Fibroblast of lung (primary cell): ENCODE measurements around the gene TRAPPC1. TPM values are rescaled to one million over a fixed set of nuclear protein-coding genes. Genes with fewer than 3 reads are reported as not detected.

Source experiments
- DNase-seq, 2 donors: peaks; one replicate each; pipeline versions ENCODE4 v3.0.0 to v3.0.0-alpha.2; 2010; ENCODE audit warnings: low read depth in 2 of 2
- H2AFZ ChIP-seq: 2 replicates; pipeline ENCODE4 v1.5.1; 2012; ENCODE audit warnings: low read length, control low read depth, inconsistent platforms
- H3K27ac ChIP-seq: 2 replicates; pipeline ENCODE4 v1.5.1; 2011; ENCODE audit warnings: low read length, control low read depth; ENCODE audit not compliant: insufficient read depth
- H3K27me3 ChIP-seq: 2 replicates; pipeline ENCODE4 v1.5.1; 2011; ENCODE audit warnings: mild to moderate bottlenecking, low read length; ENCODE audit not compliant: control insufficient read depth, insufficient read depth
- H3K36me3 ChIP-seq: 2 replicates; pipeline ENCODE4 v1.5.1; 2011; ENCODE audit warnings: low read length; ENCODE audit not compliant: control insufficient read depth, insufficient read depth
- H3K4me1 ChIP-seq: 2 replicates; pipeline ENCODE4 v1.5.1; 2011; ENCODE audit warnings: low read length; ENCODE audit not compliant: control insufficient read depth, insufficient read depth; ENCODE audit errors: extremely low read depth
- H3K4me2 ChIP-seq: 2 replicates; pipeline ENCODE4 v1.5.1; 2011; ENCODE audit warnings: low read length, control low read depth; ENCODE audit not compliant: insufficient read depth; ENCODE audit errors: extremely low read depth
- H3K4me3 ChIP-seq, 4 experiments: fragments of 200-600 bp in 1 of 4; sonication (generic) in 1 of 4; replicated peaks in 1 of 4; 2 replicates each; pipeline ENCODE4 v1.5.1; 2011 to 2016; ENCODE audit warnings: low read length in 4 of 4, low read depth in 3 of 4, mild to moderate bottlenecking in 3 of 4, control low read depth in 2 of 4, inconsistent platforms in 1 of 4, mixed read lengths in 1 of 4; ENCODE audit not compliant: insufficient read depth in 1 of 4; ENCODE audit errors: control extremely low read depth in 1 of 4
- H3K79me2 ChIP-seq: 2 replicates; pipeline ENCODE4 v1.5.1; 2012; ENCODE audit warnings: mild to moderate bottlenecking, low read length, inconsistent platforms; ENCODE audit not compliant: control insufficient read depth, insufficient read depth
- H3K9ac ChIP-seq: 2 replicates; pipeline ENCODE4 v1.5.1; 2011; ENCODE audit warnings: mild to moderate bottlenecking, low read length, control low read depth; ENCODE audit not compliant: insufficient read depth
- H3K9me3 ChIP-seq: 2 replicates; pipeline ENCODE4 v1.5.1; 2012; ENCODE audit warnings: low read depth, low read length; ENCODE audit not compliant: control insufficient read depth, insufficient read depth
- H4K20me1 ChIP-seq: 2 replicates; pipeline ENCODE4 v1.5.1; 2011; ENCODE audit warnings: low read length; ENCODE audit not compliant: control insufficient read depth, insufficient read depth; ENCODE audit errors: extremely low read depth
- CTCF ChIP-seq, 2 donors: IDR thresholded peaks in 1 of 2; conservative IDR thresholded peaks in 1 of 2; 1 replicate in 1 of 2; 2 replicates in 1 of 2; pipeline ENCODE4 v1.5.1; 2011 to 2012; ENCODE audit warnings: low read length in 2 of 2, control low read depth in 1 of 2, inconsistent platforms in 1 of 2, low read depth in 1 of 2, mild to moderate bottlenecking in 1 of 2
- EZH2 ChIP-seq: IDR thresholded peaks from 2 replicates; pipeline ENCODE4 v1.5.1; 2012; ENCODE audit warnings: low read length, control low read depth, mild to moderate bottlenecking; ENCODE audit errors: missing control alignments
- polyA plus RNA-seq, 2 donors: library from polyadenylated mRNA; depleted of rRNA in 1 of 2; stranded (reverse) in 1 of 2; unstranded in 1 of 2; fragments of >200 nt; gene quantifications; 2 replicates each; pipeline ENCODE4 v1.2.1, GENCODE V29; 2011 to 2012; ENCODE audit warnings: missing spikeins in 1 of 2
- total RNA-seq: library from RNA; depleted of rRNA; stranded (reverse); fragments of >200 nt; gene quantifications from 2 replicates; pipeline ENCODE4 v1.2.1, GENCODE V29; 2014

The TRAPPC1 gene
- total and polyA plus RNA-seq, 2 donors (not counting 1 experiment from before 2014, with no cell fraction given), result 61.9 to 342 TPM

GRCh38 chr17:7943291-7943690, 11.5 kb upstream of the TRAPPC1 start:
- Histone ChIP-seq H3K4me1 (no peaks in the 10 kb centered on the region), H3K4me2 (no peak overlapping the region), H3K4me3 (no peak overlapping the region), H3K27ac (no peak overlapping the region), H3K36me3 (peaks cover 26% of the 10 kb centered on the region), H3K27me3 (no peaks in the 10 kb centered on the region), H4K20me1 (no peaks in the 10 kb centered on the region), H3K79me2 (no peaks in the 10 kb centered on the region), H2AFZ (no peak overlapping the region), H3K9ac (no peak overlapping the region), H3K9me3 (no peaks in the 10 kb centered on the region)
- no peak for TF ChIP-seq CTCF (conservative IDR thresholded peaks at IDR 0.05 in 1 of 2, IDR thresholded peaks at IDR 0.05 in 1 of 2; ENCODE audit: low read depth in 1 of 2, low read length in 2 of 2)
- no peak for TF ChIP-seq EZH2
- DNase-seq, result no peak

- TF ChIP-seq EZH2 (no peak), CTCF (conservative IDR thresholded peaks at IDR 0.05 in 1 of 2, IDR thresholded peaks at IDR 0.05 in 1 of 2; ENCODE audit: low read depth in 1 of 2, low read length in 2 of 2) (no peak)
Measured at GRCh38 chr17:7940743-7941142, 9.0 kb upstream of the TRAPPC1 start.

GRCh38 chr17:7940034-7940433, 8.3 kb upstream of the TRAPPC1 start:
- Histone ChIP-seq H3K9me3 (no peaks in the 10 kb centered on the region), H3K4me2 (no peak overlapping the region), H3K27ac (no peak overlapping the region), H3K27me3 (no peaks in the 10 kb centered on the region), H3K4me3 (no peak overlapping the region), H3K36me3 (peaks cover 25% of the 10 kb centered on the region), H3K4me1 (no peaks in the 10 kb centered on the region), H4K20me1 (no peaks in the 10 kb centered on the region), H2AFZ (no peak overlapping the region), H3K9ac (no peak overlapping the region), H3K79me2 (no peaks in the 10 kb centered on the region)
- DNase-seq, result no peak
- TF ChIP-seq EZH2 (no peak), CTCF (conservative IDR thresholded peaks at IDR 0.05 in 1 of 2, IDR thresholded peaks at IDR 0.05 in 1 of 2; ENCODE audit: low read depth in 1 of 2, low read length in 2 of 2) (no peak)

More at GRCh38 chr17:7940743-7941142, 9.0 kb upstream of the TRAPPC1 start:
- no peaks in the 10 kb centered on the region for H3K79me2 ChIP-seq
- no peak overlapping the region for H3K27ac ChIP-seq
- no peak overlapping the region for H2AFZ ChIP-seq
- H3K4me3 ChIP-seq, result no peak overlapping the region
- DNase-seq, result no peak
- no peaks in the 10 kb centered on the region for H4K20me1 ChIP-seq
- no peaks in the 10 kb centered on the region for H3K27me3 ChIP-seq
- H3K4me1 ChIP-seq, result no peaks in the 10 kb centered on the region
- no peaks in the 10 kb centered on the region for H3K9me3 ChIP-seq
- H3K4me2 ChIP-seq, result no peak overlapping the region
- H3K9ac ChIP-seq, result no peak overlapping the region
- peaks cover 25% of the 10 kb centered on the region for H3K36me3 ChIP-seq
